GM19372 (cell line): Measurements from ENCODE around the gene PCDHB8.
"Not testable (repeated sequence)": the region's sequence is repeated elsewhere in the genome, so short reads cannot be mapped to it uniquely, and the experiment has no call there.

Experiments used
- ATAC-seq: cut with Tn5 transposase; IDR thresholded peaks from one replicate; pipeline ENCODE4 v1.9.1; 2021; ENCODE audit warnings: mild to moderate bottlenecking, low read depth, moderate library complexity; ENCODE audit not compliant: unreplicated experiment

The PCDHB8 gene

GRCh38 chr5:141182248-141182647, 4.7 kb downstream of the PCDHB8 start, which contains the start of gene PCDHB16:
TSS of gene PCDHB16 (plus strand) at chr5:141182387. CDS start at chr5:141182560, 173 bp downstream.
- no peak for ATAC-seq

- ATAC-seq: not testable (repeated sequence)
Observed at GRCh38 chr5:141184117-141184855, 6.7 kb downstream of the PCDHB8 start.

GRCh38 chr5:141186897-141187512, 9.4 kb downstream of the PCDHB8 start, which contains the start of gene PCDHB9:
TSS of gene PCDHB9 (plus strand) at chr5:141187161. CDS start at chr5:141187319, 158 bp downstream.
- no peak for ATAC-seq

GRCh38 chr5:141188682-141189081, 11.1 kb downstream of the PCDHB8 start:
- not testable (repeated sequence) for ATAC-seq

- not testable (repeated sequence) for ATAC-seq
Observed at GRCh38 chr5:141189131-141189530, 11.5 kb downstream of the PCDHB8 start.

DNA sequence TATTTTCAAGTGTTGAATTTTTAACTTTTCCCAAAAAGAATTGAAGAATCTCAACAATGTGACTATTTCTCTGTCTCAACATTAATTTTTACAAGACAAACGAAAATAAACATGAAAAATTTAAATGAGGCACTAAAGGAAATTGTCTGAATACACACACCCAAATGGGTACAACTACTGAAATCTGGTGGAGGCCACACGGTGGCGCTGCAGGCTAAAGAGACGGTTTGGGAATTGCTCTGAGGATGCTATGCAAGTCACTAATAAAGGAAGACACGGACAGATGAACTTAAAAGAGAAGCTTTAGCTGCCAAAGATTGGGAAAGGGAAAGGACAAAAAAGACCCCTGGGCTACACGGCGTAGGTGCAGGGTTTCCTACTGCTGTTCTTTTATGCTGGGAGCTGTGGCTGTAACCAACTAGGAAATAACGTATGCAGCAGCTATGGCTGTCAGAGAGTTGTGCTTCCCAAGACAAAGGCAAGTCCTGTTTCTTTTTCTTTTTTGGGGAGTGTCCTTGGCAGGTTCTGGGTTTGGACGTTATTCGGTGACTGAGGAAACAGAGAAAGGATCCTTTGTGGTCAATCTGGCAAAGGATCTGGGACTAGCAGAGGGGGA, 14.6 kb downstream of the PCDHB8 start, which contains the start of gene PCDHB10:
Gene PCDHB10, plus strand, starts transcription at position 244 of the 616 bp plus-strand sequence. Its CDS starts 200 bp downstream, at position 444.
- no peak for ATAC-seq

DNA sequence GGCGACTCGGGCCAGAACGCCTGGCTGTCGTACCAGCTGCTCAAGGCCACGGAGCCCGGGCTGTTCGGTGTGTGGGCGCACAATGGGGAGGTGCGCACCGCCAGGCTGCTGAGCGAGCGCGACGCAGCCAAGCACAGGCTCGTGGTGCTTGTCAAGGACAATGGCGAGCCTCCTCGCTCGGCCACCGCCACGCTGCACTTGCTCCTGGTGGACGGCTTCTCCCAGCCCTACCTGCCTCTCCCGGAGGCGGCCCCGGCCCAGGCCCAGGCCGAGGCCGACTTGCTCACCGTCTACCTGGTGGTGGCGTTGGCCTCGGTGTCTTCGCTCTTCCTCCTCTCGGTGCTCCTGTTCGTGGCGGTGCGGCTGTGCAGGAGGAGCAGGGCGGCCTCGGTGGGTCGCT, 16.7 kb downstream of the PCDHB8 start:
- ATAC-seq: not testable (repeated sequence)

DNA sequence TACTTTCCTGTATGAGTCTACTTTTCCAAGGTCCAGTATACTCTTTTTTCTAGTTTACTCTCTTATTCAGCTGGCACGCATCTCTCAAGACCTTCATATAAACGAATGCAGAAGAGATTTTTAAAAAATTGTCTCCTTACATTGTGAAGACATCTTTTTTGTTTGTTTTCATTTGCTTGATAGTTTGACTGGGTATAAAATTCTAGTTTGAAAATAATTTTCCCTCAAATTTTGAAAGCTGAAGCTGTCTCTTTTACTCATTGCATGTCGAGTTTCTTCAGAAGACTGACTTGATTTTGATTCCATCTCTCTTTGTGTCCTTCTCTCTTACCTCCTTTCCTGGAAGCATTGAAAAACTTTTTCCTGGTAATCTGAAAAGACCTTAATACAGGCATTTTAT, 18.8 kb downstream of the PCDHB8 start:
- no peak for ATAC-seq

- ATAC-seq: no peak
Observed at GRCh38 chr5:141199359-141200235, 22.0 kb downstream of the PCDHB8 start, which contains the start of gene PCDHB11. TSS of gene PCDHB11 (plus strand) at chr5:141199627. CDS start at chr5:141199775, 148 bp downstream.

- not testable (repeated sequence) for ATAC-seq
Observed at GRCh38 chr5:141201126-141201525, 23.5 kb downstream of the PCDHB8 start.

- not testable (repeated sequence) for ATAC-seq
Observed at GRCh38 chr5:141201646-141202045, 24.1 kb downstream of the PCDHB8 start.

DNA sequence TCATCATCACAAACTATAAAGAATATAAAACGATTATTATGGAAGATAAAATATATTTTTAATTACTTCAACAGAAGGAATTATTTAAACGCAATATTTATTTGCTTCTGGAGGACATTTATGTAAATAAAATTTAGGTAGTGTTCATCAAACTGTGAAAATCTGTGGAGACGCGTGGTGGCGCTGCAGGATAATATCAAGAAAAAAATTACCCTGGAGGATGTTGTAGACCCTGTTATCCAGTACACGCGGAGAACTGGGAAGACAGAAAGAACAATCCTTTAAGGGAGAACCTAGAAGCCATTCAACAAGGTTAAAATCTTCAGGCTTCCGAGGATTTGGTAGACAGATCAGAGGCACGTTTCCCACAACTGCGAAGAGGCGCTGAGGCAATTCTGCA, 30.9 kb downstream of the PCDHB8 start, which contains the start of gene PCDHB12:
Gene PCDHB12, plus strand, starts transcription at position 242 of the 400 bp plus-strand sequence. CDS start 189 bp downstream, outside the sequence.
- ATAC-seq: no peak

DNA sequence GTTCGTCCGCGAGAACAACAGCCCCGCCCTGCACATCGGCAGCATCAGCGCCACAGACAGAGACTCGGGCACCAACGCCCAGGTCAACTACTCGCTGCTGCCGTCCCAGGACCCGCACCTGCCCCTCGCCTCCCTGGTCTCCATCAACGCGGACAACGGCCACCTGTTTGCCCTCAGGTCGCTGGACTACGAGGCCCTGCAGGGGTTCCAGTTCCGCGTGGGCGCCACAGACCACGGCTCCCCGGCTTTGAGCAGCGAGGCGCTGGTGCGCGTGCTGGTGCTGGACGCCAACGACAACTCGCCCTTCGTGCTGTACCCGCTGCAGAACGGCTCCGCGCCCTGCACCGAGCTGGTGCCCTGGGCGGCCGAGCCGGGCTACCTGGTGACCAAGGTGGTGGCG, 32.7 kb downstream of the PCDHB8 start:
- not testable (repeated sequence) for ATAC-seq

- not testable (repeated sequence) for ATAC-seq
Observed at GRCh38 chr5:141210849-141211248, 33.3 kb downstream of the PCDHB8 start.

DNA sequence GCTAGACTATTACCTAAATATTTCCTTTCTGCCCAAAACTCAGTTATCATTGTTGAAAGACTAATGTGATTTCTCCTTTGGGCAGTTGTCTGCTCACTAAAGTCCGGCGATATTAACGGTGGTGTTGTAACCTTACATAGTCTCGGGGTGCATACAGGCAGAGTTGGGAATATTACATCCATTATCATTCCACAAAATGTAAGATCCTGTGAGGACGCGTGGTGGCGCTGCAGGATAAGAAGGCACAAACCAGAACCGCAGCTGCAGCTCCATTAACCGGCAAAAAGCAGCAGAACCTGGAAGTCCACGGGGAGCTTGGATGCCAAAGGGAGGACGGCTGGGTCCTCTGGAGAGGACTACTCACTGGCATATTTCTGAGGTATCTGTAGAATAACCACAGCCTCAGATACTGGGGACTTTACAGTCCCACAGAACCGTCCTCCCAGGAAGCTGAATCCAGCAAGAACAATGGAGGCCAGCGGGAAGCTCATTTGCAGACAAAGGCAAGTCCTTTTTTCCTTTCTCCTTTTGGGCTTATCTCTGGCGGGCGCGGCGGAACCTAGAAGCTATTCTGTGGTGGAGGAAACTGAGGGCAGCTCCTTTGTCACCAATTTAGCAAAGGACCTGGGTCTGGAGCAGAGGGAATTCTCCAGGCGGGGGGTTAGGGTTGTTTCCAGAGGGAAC, 36.2 kb downstream of the PCDHB8 start, which contains the start of gene PCDHB13:
Gene PCDHB13, plus strand, starts transcription at position 264 of the 684 bp plus-strand sequence. Its CDS starts 205 bp downstream, at position 469.
- not testable (repeated sequence) for ATAC-seq

GRCh38 chr5:141214583-141214982, 37.0 kb downstream of the PCDHB8 start:
- ATAC-seq: not testable (repeated sequence)

DNA sequence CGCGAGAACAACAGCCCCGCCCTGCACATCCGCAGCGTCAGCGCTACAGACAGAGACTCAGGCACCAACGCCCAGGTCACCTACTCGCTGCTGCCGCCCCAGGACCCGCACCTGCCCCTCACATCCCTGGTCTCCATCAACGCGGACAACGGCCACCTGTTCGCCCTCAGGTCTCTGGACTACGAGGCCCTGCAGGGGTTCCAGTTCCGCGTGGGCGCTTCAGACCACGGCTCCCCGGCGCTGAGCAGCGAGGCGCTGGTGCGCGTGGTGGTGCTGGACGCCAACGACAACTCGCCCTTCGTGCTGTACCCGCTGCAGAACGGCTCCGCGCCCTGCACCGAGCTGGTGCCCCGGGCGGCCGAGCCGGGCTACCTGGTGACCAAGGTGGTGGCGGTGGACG, 37.9 kb downstream of the PCDHB8 start:
- not testable (repeated sequence) for ATAC-seq

- ATAC-seq: not testable (repeated sequence)
Observed at GRCh38 chr5:141216035-141216434, 38.4 kb downstream of the PCDHB8 start.

DNA sequence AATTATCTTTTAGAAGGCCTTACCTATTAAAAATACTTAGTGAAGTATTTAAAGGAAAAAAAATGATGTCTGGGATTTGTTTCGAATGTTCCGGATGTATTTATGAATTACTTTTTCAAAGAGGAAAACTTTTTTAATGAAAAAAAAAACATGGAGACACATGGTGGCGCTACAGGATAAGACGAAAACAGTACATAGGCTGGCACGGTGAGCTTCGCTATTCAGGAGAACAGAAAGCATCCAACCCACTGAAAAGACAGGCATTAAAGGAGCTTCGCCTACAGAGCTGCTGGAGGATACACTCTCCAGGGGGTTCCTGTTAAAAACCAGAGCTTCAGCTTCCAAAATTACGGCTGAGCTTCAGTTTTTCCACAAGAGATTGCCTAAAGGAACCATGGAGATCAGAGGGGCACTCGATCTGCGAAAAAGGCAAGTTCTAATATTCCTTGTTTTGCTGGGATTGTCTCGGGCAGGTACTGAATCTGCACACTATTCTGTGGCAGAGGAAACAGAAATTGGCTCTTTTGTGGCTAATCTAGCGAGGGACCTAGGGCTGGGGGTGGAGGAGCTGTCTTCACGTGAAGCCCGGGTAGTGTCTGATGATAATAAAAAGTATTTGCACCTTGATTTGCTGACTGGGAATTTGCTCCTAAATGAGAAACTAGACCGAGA, 45.7 kb downstream of the PCDHB8 start, which contains the start of gene PCDHB14:
Gene PCDHB14, plus strand, starts transcription at position 232 of the 672 bp plus-strand sequence. Its CDS starts 163 bp downstream, at position 395.
- no peak for ATAC-seq
